Stomach (tissue), 9 donors: Measurements from ENCODE around the gene SDHA. TPM values are rescaled to one million over a fixed set of nuclear protein-coding genes. Genes with fewer than 3 reads are reported as not detected.
"Not testable (repeated sequence)": the region's sequence is repeated elsewhere in the genome, so short reads cannot be mapped to it uniquely, and the experiment has no call there.

Experiments
- DNase-seq, 2 donors: peaks; one replicate each; pipeline versions ENCODE4 v3.0.0 to v3.0.0-alpha.2; 2013 to 2019
- H3K27ac ChIP-seq, 5 donors: fragments of 200-600 bp in 4 of 5; sonication (generic) in 4 of 5; one replicate each; pipeline ENCODE4 v1.5.1; 2013 to 2019; ENCODE audit warnings: mild to moderate bottlenecking in 1 of 5, moderate library complexity in 1 of 5
- H3K27me3 ChIP-seq, 3 donors: fragments of 200-600 bp; sonication (generic); one replicate each; pipeline ENCODE4 v1.5.1; 2017 to 2019; ENCODE audit warnings: mixed run types in 1 of 3
- H3K36me3 ChIP-seq, 4 donors: fragments of 200-600 bp; sonication (generic); 1 replicate in 3 of 4; 2 replicates in 1 of 4; pipeline ENCODE4 v1.5.1; 2016 to 2019
- H3K4me1 ChIP-seq, 4 donors: fragments of 200-600 bp; sonication (generic); one replicate each; pipeline ENCODE4 v1.5.1; 2016 to 2019
- H3K4me3 ChIP-seq, 4 donors: fragments of 200-600 bp; sonication (generic) in 3 of 4; one replicate each; pipeline ENCODE4 v1.5.1; 2016 to 2019; ENCODE audit warnings: mild to moderate bottlenecking in 1 of 4
- H3K9me3 ChIP-seq, 4 donors: fragments of 200-600 bp; sonication (generic); one replicate each; pipeline ENCODE4 v1.5.1; 2016 to 2019
- CTCF ChIP-seq, 7 experiments: fragments of 450-650 bp in 4 of 7; fragments of 200-600 bp in 3 of 7; sonication (generic) in 3 of 7; IDR thresholded peaks; one replicate each; pipeline ENCODE4 v1.5.1; 2016 to 2019; ENCODE audit warnings: antibody characterized with exemption in 7 of 7, control low read depth in 2 of 7, mild to moderate bottlenecking in 1 of 7
- EP300 ChIP-seq: sonication (generic); formaldehyde crosslinking; IDR thresholded peaks from one replicate; pipeline ENCODE4 v1.6.1; 2017; ENCODE audit warnings: antibody characterized with exemption
- POLR2A ChIP-seq, 4 donors: fragments of 450-650 bp; IDR thresholded peaks; one replicate each; pipeline ENCODE4 v1.6.1; 2016; ENCODE audit warnings: antibody characterized with exemption in 4 of 4, control low read depth in 2 of 4, mild to moderate bottlenecking in 1 of 4, moderate library complexity in 1 of 4
- POLR2AphosphoS5 ChIP-seq, 3 donors: sonication (generic); formaldehyde crosslinking; IDR thresholded peaks; one replicate each; pipeline ENCODE4 v1.6.1; 2016; ENCODE audit warnings: antibody characterized with exemption in 3 of 3
- WGBS, 5 donors: extraction: QIAGEN DNeasy Blood & Tissue Kit in 3 of 5; methylation state at CpG; one replicate each; pipeline versions ENCODE4 v1.1.5 to v1.1.7; 2013 to 2018; 5-methylcytosine and 5-hydroxymethylcytosine counted together
- intact Hi-C: fragments of 100-400 bp; cut with DNase I; formaldehyde crosslinking; loops from one replicate; pipeline ENCODE4 v1.15.1; 2023; ENCODE audit warnings: low total_unique reads
- polyA plus RNA-seq, 3 donors: library from polyadenylated mRNA; stranded (reverse); fragments of 200-250 nt; gene quantifications; one replicate each; pipeline ENCODE4 v1.2.3, GENCODE V29; 2013
- total RNA-seq, 5 donors: library from RNA; depleted of rRNA; stranded (reverse); fragments of >200 nt; gene quantifications; one replicate each; pipeline versions ENCODE4 v1.1.0 to v1.2.3, GENCODE V29; 2014 to 2016
- donor health status: healthy with polysubstance abuse.
- donor health status: Bipolar disorder and iron deficiency.
- donor health status: healthy.

The SDHA gene
- total and polyA plus RNA-seq, 8 donors: 78.8 to 509 (median 111) TPM

GRCh38 chr5:274346-274745 is 56.2 kb downstream of the SDHA start:
- WGBS, 5 donors: 82 to 92% (median 91%) methylated on average over 7 of the region's 7 CpGs
- H3K27ac ChIP-seq: not testable (repeated sequence)

GRCh38 chr5:278646-279045 is 60.5 kb downstream of the SDHA start:
- Histone ChIP-seq H3K36me3 (peaks cover 6 to 55% (median 40%) of the 10 kb centered on the region in 4 donors), H3K9me3 (no peaks in the 10 kb centered on the region), H3K4me1 (peaks cover 0 to 19% (median 9%) of the 10 kb centered on the region in 4 donors), H3K27me3 (no peaks in the 10 kb centered on the region), H3K27ac (no peak overlapping the region), H3K4me3 (no peak overlapping the region)
- 83 to 93% (median 92%) methylated on average over 8 to 9 of the region's 9 CpGs for WGBS, 5 donors
- DNase-seq: no peak
- no peak for TF ChIP-seq POLR2AphosphoS5 (IDR thresholded peaks at IDR 0.05)
- TF ChIP-seq CTCF (IDR thresholded peaks at IDR 0.05): no peak
- no peak for TF ChIP-seq EP300
- no peak for TF ChIP-seq POLR2A (IDR thresholded peaks at IDR 0.05)
- intact Hi-C loops: no loop called here

More at GRCh38 chr5:274346-274745, 56.2 kb downstream of the SDHA start:
- H3K4me3 ChIP-seq, H3K9me3 ChIP-seq, intact Hi-C loops, DNase-seq, H3K27me3 ChIP-seq: not testable (repeated sequence)
- Histone ChIP-seq H3K36me3 (peaks cover 6 to 43% (median 32%) of the 10 kb centered on the region in 4 donors), H3K4me1 (peaks cover 5 to 37% (median 29%) of the 10 kb centered on the region in 4 donors)

- H3K27ac ChIP-seq, DNase-seq, H3K9me3 ChIP-seq, H3K4me3 ChIP-seq, intact Hi-C loops, H3K27me3 ChIP-seq: not testable (repeated sequence)
- H3K36me3 ChIP-seq: peaks cover 2 to 56% (median 39%) of the 10 kb centered on the region in 4 donors
- WGBS, 5 donors: 76 to 95% (median 82%) methylated on average over 12 to 14 of the region's 14 CpGs
- peaks cover 0 to 14% (median 5%) of the 10 kb centered on the region in 4 donors for H3K4me1 ChIP-seq
These were observed 61.0 kb downstream of the SDHA start for GRCh38 chr5:279051-279665.

DNA sequence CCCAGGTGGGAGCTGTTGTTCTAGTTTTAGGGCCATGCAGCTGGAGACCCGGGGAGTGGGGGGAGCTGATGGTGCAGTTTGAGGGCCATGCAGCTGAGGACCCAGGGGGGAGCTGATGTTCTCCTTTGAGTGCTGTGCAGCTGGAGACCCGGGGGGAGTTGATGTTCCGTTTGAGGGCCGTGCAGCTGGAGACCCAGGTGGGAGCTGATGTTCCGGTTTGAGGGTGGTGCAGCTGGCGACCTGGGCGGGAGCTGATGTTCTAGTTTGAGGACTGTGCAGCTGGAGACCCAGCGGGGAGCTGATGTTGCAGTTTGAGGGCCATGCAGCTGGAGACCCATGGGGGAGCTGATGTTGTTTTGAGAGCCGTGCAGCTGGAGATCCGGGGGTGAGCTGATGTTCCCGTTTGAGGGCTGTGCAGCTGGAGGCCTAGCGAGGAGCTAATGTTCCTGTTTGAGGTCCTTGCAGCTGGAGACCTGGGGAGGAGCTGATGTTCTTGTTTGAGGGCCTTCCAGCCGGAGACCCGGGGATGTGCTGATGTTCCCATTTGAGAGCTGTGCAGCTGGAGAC is 68.0 kb downstream of the SDHA start:
- Histone ChIP-seq H3K4me1 (peaks cover 0 to 13% (median 6%) of the 10 kb centered on the region in 4 donors), H3K9me3 (no peaks in the 10 kb centered on the region), H3K4me3 (no peak overlapping the region), H3K27me3 (no peaks in the 10 kb centered on the region), H3K27ac (no peak overlapping the region), H3K36me3 (peaks cover 0 to 53% (median 46%) of the 10 kb centered on the region in 4 donors)
- intact Hi-C loops: no loop called here
- TF ChIP-seq POLR2A (IDR thresholded peaks at IDR 0.05) (no peak), POLR2AphosphoS5 (IDR thresholded peaks at IDR 0.05) (no peak), EP300 (no peak), CTCF (IDR thresholded peaks at IDR 0.05) (no peak)
- WGBS, 5 donors: 86 to 92% (median 90%) methylated on average over 14 of the region's 14 CpGs
- DNase-seq: no peak

GRCh38 chr5:290200-290599 is 72.1 kb downstream of the SDHA start:
- H3K27ac ChIP-seq, H3K27me3 ChIP-seq, DNase-seq, H3K9me3 ChIP-seq, H3K4me3 ChIP-seq, intact Hi-C loops: not testable (repeated sequence)
- 92 to 97% (median 94%) methylated on average over 13 of the region's 13 CpGs for WGBS, 5 donors
- peaks cover 0 to 41% (median 34%) of the 10 kb centered on the region in 4 donors for H3K36me3 ChIP-seq
- H3K4me1 ChIP-seq: peaks cover 0 to 13% (median 6%) of the 10 kb centered on the region in 4 donors

GRCh38 chr5:291345-291744 is 73.2 kb downstream of the SDHA start:
- H3K4me1 ChIP-seq, DNase-seq, H3K4me3 ChIP-seq, intact Hi-C loops, H3K27me3 ChIP-seq, H3K27ac ChIP-seq, H3K9me3 ChIP-seq: not testable (repeated sequence)
- 95 to 99% (median 99%) methylated on average over 10 of the region's 10 CpGs for WGBS, 5 donors
- H3K36me3 ChIP-seq: peaks cover 0 to 30% (median 22%) of the 10 kb centered on the region in 4 donors

DNA sequence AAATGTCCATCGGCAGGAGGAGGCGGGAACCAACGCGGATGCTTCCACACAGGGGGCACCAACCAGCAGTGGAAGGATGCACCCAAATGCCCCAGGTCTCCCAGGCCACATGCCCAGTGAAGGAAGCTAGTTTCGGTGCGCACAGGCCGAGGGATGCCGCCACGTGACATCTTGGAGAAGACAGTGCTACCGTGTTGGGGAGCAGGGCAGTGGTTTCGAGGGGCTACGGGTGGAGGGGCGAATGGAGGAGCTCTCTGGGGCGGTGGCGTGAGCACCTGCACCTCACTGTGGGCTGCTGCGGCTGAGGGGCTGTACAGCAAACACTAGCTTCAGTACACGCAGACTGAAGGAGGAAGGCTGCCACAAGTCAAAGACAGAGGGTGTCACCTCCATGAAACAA is 76.7 kb downstream of the SDHA start:
- 96 to 99% (median 96%) methylated on average over 13 to 17 of the region's 17 CpGs for WGBS, 5 donors
- H3K27ac ChIP-seq, H3K9me3 ChIP-seq, DNase-seq, intact Hi-C loops, H3K27me3 ChIP-seq, H3K4me3 ChIP-seq: not testable (repeated sequence)
- H3K36me3 ChIP-seq: peaks cover 0 to 22% (median 17%) of the 10 kb centered on the region in 4 donors
- peaks cover 0 to 12% (median 0%) of the 10 kb centered on the region in 4 donors for H3K4me1 ChIP-seq

DNA sequence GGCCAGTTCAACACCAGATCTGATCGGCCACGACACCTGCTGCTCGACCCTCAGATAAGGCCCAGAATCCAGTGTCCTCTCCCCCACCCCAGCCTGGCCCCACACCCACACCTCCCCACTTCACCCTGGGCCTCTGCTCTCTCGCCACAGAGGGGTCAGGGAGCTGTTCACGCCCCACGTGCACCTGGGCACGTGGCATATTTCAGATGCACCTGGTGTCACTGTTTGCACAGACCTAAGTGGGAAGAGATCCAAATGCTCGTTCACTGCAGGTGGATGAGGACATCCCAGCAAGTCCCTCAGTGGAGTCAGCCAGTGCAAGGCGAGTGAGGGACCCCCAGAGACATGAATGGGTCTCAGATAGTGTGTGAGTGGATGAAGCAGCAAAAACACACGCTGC is 78.1 kb downstream of the SDHA start:
- H3K27ac ChIP-seq, H3K4me3 ChIP-seq, H3K27me3 ChIP-seq, DNase-seq, intact Hi-C loops, H3K9me3 ChIP-seq: not testable (repeated sequence)
- 64 to 72% (median 67%) methylated on average over 10 of the region's 10 CpGs for WGBS, 5 donors
- peaks cover 0 to 14% (median 14%) of the 10 kb centered on the region in 4 donors for H3K36me3 ChIP-seq
- peaks cover 0 to 22% (median 2%) of the 10 kb centered on the region in 4 donors for H3K4me1 ChIP-seq

GRCh38 chr5:296954-297353 is 78.8 kb downstream of the SDHA start:
- Histone ChIP-seq H3K4me1 (peaks cover 0 to 29% (median 9%) of the 10 kb centered on the region in 4 donors), H3K36me3 (peaks cover 0 to 14% (median 12%) of the 10 kb centered on the region in 4 donors)
- H3K9me3 ChIP-seq, H3K27ac ChIP-seq, intact Hi-C loops, H3K27me3 ChIP-seq, H3K4me3 ChIP-seq, DNase-seq: not testable (repeated sequence)
- 64 to 80% (median 74%) methylated on average over 12 to 16 of the region's 16 CpGs for WGBS, 5 donors
